Epidermal melanocyte (primary cell): Measurements from ENCODE around the gene SLC20A1.
A peak's percentile ranks its signal among the peaks of the same experiment; 100 is the strongest.
"Not testable (repeated sequence)": the region's sequence is repeated elsewhere in the genome, so short reads cannot be mapped to it uniquely, and the experiment has no call there.

ENCODE experiments used
- DNase-seq: peaks from one replicate; pipeline ENCODE4 v3.0.0; 2011; ENCODE audit warnings: low spot score; ENCODE audit not compliant: insufficient read length

The SLC20A1 gene

GRCh38 chr2:112645310-112646101, at the start of gene SLC20A1:
Gene SLC20A1, plus strand, starts transcription at chr2:112645939. Its CDS starts 890 bp downstream, at chr2:112646829.
- peak; percentile 84 for DNase-seq

GRCh38 chr2:112597537-112598322, 48.0 kb upstream of the SLC20A1 start:
- no peak for DNase-seq

GRCh38 chr2:112600634-112601033, 45.1 kb upstream of the SLC20A1 start:
- DNase-seq = no peak

- no peak for DNase-seq
Measured at GRCh38 chr2:112601754-112602153, 44.0 kb upstream of the SLC20A1 start.

- DNase-seq = no peak
Measured at GRCh38 chr2:112602917-112603316, 42.8 kb upstream of the SLC20A1 start.

GRCh38 chr2:112603731-112604130, 42.0 kb upstream of the SLC20A1 start:
- DNase-seq = no peak

- no peak for DNase-seq
Measured at GRCh38 chr2:112604952-112605351, 40.8 kb upstream of the SLC20A1 start.

GRCh38 chr2:112605926-112606325, 39.8 kb upstream of the SLC20A1 start:
- no peak for DNase-seq

- no peak for DNase-seq
Measured at GRCh38 chr2:112606547-112606946, 39.2 kb upstream of the SLC20A1 start.

GRCh38 chr2:112607680-112608438, 37.9 kb upstream of the SLC20A1 start:
- no peak for DNase-seq

GRCh38 chr2:112609320-112609719, 36.4 kb upstream of the SLC20A1 start:
- DNase-seq = not testable (repeated sequence)

- DNase-seq = not testable (repeated sequence)
Measured at GRCh38 chr2:112612283-112612682, 33.5 kb upstream of the SLC20A1 start.

- no peak for DNase-seq
Measured at GRCh38 chr2:112614201-112614840, 31.4 kb upstream of the SLC20A1 start.

- no peak for DNase-seq
Measured at GRCh38 chr2:112615051-112615450, 30.7 kb upstream of the SLC20A1 start.

- DNase-seq = not testable (repeated sequence)
Measured at GRCh38 chr2:112615798-112616197, 29.9 kb upstream of the SLC20A1 start.

GRCh38 chr2:112618383-112618782, 27.4 kb upstream of the SLC20A1 start:
- DNase-seq = no peak

GRCh38 chr2:112621790-112622527, 23.8 kb upstream of the SLC20A1 start:
- DNase-seq = no peak

- DNase-seq = no peak
Measured at GRCh38 chr2:112622528-112622849, 23.2 kb upstream of the SLC20A1 start.

GRCh38 chr2:112623913-112624777, 21.6 kb upstream of the SLC20A1 start:
- DNase-seq = no peak
